ENCODE results near the gene BRD7. TPM values are rescaled to one million over a fixed set of nuclear protein-coding genes. Genes with fewer than 3 reads are reported as not detected.

BRD7 gene
- total and polyA plus RNA-seq, 2 experiments from 2014 or later: 51.2 to 51.3 TPM

- no peak overlapping the region for H3K4me3 ChIP-seq
- TF ChIP-seq CTCF (IDR thresholded peaks at IDR 0.05; ENCODE audit: poor library complexity) (no peak), EZH2phosphoT487 (IDR thresholded peaks at IDR 0.05; ENCODE audit: low read depth, severe bottlenecking, unreplicated experiment) (no peak), EZH2 (IDR thresholded peaks at IDR 0.05; ENCODE audit: borderline replicate concordance) (no peak)
- H3K79me2 ChIP-seq: peaks cover 79% of the 10 kb centered on the region
- no peaks in the 10 kb centered on the region for H3K36me3 ChIP-seq (replicated peaks; ENCODE audit: insufficient read depth, low read depth)
- DNase-seq (ENCODE audit: low spot score): no peak
- no peak overlapping the region for H3K27ac ChIP-seq
- peaks cover 18% of the 10 kb centered on the region for H4K20me1 ChIP-seq (ENCODE audit: insufficient read depth, poor library complexity, severe bottlenecking)
- no peaks in the 10 kb centered on the region for H3K9me2 ChIP-seq (replicated peaks; ENCODE audit: insufficient read depth)
- H3K4me2 ChIP-seq: no peak overlapping the region
- no peak overlapping the region for H2AFZ ChIP-seq
- H3K4me1 ChIP-seq (ENCODE audit: insufficient read depth): peaks cover 10% of the 10 kb centered on the region
- no peaks in the 10 kb centered on the region for H3K9me3 ChIP-seq (ENCODE audit: low read depth)
- 87% methylated on average over 10 of the region's 10 CpGs for WGBS (ENCODE audit: low lambda C conversion rate, missing lambda C conversion rate)
- no peaks in the 10 kb centered on the region for H3K27me3 ChIP-seq
Measured at GRCh38 chr16:50363656-50364055, 5.1 kb downstream of the BRD7 start.

GRCh38 chr16:50360779-50361178 is 8.0 kb downstream of the BRD7 start:
- Histone ChIP-seq H3K27me3 (no peaks in the 10 kb centered on the region), H3K4me1 (ENCODE audit: insufficient read depth) (no peaks in the 10 kb centered on the region), H3K36me3 (replicated peaks; ENCODE audit: insufficient read depth, low read depth) (no peaks in the 10 kb centered on the region), H2AFZ (no peak overlapping the region), H3K27ac (peak overlapping the region; percentile 31), H3K9me3 (ENCODE audit: low read depth) (no peaks in the 10 kb centered on the region), H3K9me2 (replicated peaks; ENCODE audit: insufficient read depth) (no peaks in the 10 kb centered on the region), H4K20me1 (ENCODE audit: insufficient read depth, poor library complexity, severe bottlenecking) (peaks cover 6% of the 10 kb centered on the region), H3K79me2 (peaks cover 57% of the 10 kb centered on the region), H3K4me3 (no peak overlapping the region), H3K4me2 (no peak overlapping the region)
- TF ChIP-seq EZH2 (IDR thresholded peaks at IDR 0.05; ENCODE audit: borderline replicate concordance) (no peak), CTCF (IDR thresholded peaks at IDR 0.05; ENCODE audit: poor library complexity) (no peak)
- WGBS (ENCODE audit: low lambda C conversion rate, missing lambda C conversion rate): 84% methylated on average over 3 of the region's 3 CpGs
- DNase-seq (ENCODE audit: low spot score): no peak

- Histone ChIP-seq H3K4me3 (no peak overlapping the region), H3K9me2 (replicated peaks; ENCODE audit: insufficient read depth) (no peaks in the 10 kb centered on the region), H3K27ac (peak overlapping the region; percentile 31), H3K9me3 (ENCODE audit: low read depth) (no peaks in the 10 kb centered on the region), H3K4me1 (ENCODE audit: insufficient read depth) (no peaks in the 10 kb centered on the region), H3K79me2 (peaks cover 51% of the 10 kb centered on the region), H3K4me2 (no peak overlapping the region), H2AFZ (no peak overlapping the region), H3K27me3 (no peaks in the 10 kb centered on the region), H3K36me3 (replicated peaks; ENCODE audit: insufficient read depth, low read depth) (no peaks in the 10 kb centered on the region), H4K20me1 (ENCODE audit: insufficient read depth, poor library complexity, severe bottlenecking) (peaks cover 6% of the 10 kb centered on the region)
- 67% methylated on average over 6 of the region's 6 CpGs for WGBS (ENCODE audit: low lambda C conversion rate, missing lambda C conversion rate)
- peak; percentile 26 for DNase-seq (ENCODE audit: low spot score)
- TF ChIP-seq EZH2phosphoT487 (IDR thresholded peaks at IDR 0.05; ENCODE audit: low read depth, severe bottlenecking, unreplicated experiment) (no peak), CTCF (IDR thresholded peaks at IDR 0.05; ENCODE audit: poor library complexity) (no peak), EZH2 (IDR thresholded peaks at IDR 0.05; ENCODE audit: borderline replicate concordance) (no peak)
Measured at GRCh38 chr16:50360033-50360778, 8.6 kb downstream of the BRD7 start.
